HepG2 (cell line): ENCODE data around the gene CYP46A1. TPM values are rescaled to one million over a fixed set of nuclear protein-coding genes. Genes with fewer than 3 reads are reported as not detected.

Experiments used
- ATAC-seq: fragments of 200-7000 bp; cut with Tn5 transposase; 3 replicates; pipeline ENCODE4 v1.9.1; 2020; ENCODE audit warnings: mild to moderate bottlenecking, moderate library complexity
- BruUV-seq: library from RNA; stranded (reverse); fragments of 400-500 nt; replicated peaks from 2 replicates; lab custom pipeline; 2021; lab: Mats Ljungman, UMichigan
- CTCF ChIA-PET: fragments of 300-600 bp; formaldehyde crosslinking; extraction: SDS; loops from one replicate; lab custom pipeline; 2021; ENCODE audit warnings: low total read pairs, inconsistent platforms, low intra/inter-chr PET ratio; lab: Yijun Ruan, JAX
- POLR2A ChIA-PET: fragments of 350-600 bp; sonication (Branson Sonifier 250); formaldehyde crosslinking; loops from one replicate; lab custom pipeline; 2020; ENCODE audit warnings: antibody characterized with exemption, inconsistent platforms; lab: Yijun Ruan, JAX
- DNase-seq: peaks from one replicate; pipeline ENCODE4 v3.0.0-alpha.2; 2015; ENCODE audit warnings: low spot score
- FAIRE-seq: peaks from 3 replicates; lab custom pipeline; 2011; peaks lifted over from hg19 to GRCh38; lab: Jason Lieb, UNC
- H2AFZ ChIP-seq: one replicate; pipeline ENCODE4 v1.6.1; 2011; ENCODE audit warnings: low read length, inconsistent platforms
- H3K27ac ChIP-seq: fragments of 300-600 bp; 3 replicates; pipeline ENCODE4 v1.8.0; 2011; ENCODE audit warnings: mixed run types, mild to moderate bottlenecking, mixed read lengths, low read length, inconsistent platforms; ENCODE audit not compliant: insufficient read depth; ENCODE audit errors: extremely low read length
- H3K27me3 ChIP-seq, 2 experiments: fragments of 200-600 bp in 1 of 2; 2 replicates in 1 of 2; 3 replicates in 1 of 2; pipeline versions ENCODE4 v1.6.0 to v1.8.0; 2011; ENCODE audit warnings: low read length in 2 of 2, mild to moderate bottlenecking in 2 of 2, moderate library complexity in 2 of 2, inconsistent platforms in 1 of 2; ENCODE audit not compliant: insufficient read depth in 2 of 2, control insufficient read depth in 1 of 2
- H3K36me3 ChIP-seq, 2 experiments: fragments of 200-600 bp in 1 of 2; replicated peaks in 1 of 2; 2 replicates in 1 of 2; 3 replicates in 1 of 2; pipeline versions ENCODE4 v1.5.1 to v1.8.0; 2011; ENCODE audit warnings: low read length in 2 of 2, inconsistent platforms in 1 of 2; ENCODE audit not compliant: insufficient read depth in 2 of 2, control insufficient read depth in 1 of 2
- H3K4me1 ChIP-seq: 2 replicates; pipeline ENCODE4 v1.5.1; 2012; ENCODE audit warnings: low read length, inconsistent platforms; ENCODE audit not compliant: insufficient read depth
- H3K4me2 ChIP-seq: 2 replicates; pipeline ENCODE4 v1.6.0; 2011; ENCODE audit warnings: low read depth, low read length, inconsistent platforms
- H3K4me3 ChIP-seq, 3 experiments: fragments of 200-600 bp in 1 of 3; sonication (generic), shearing (Covaris generic) in 1 of 3; replicated peaks in 1 of 3; 2 replicates each; pipeline ENCODE4 v1.5.1; 2011 to 2016; ENCODE audit warnings: low read length in 3 of 3, inconsistent platforms in 2 of 3, low read depth in 2 of 3, mild to moderate bottlenecking in 2 of 3, control low read depth in 1 of 3, mixed read lengths in 1 of 3; ENCODE audit not compliant: insufficient read depth in 1 of 3
- H3K79me2 ChIP-seq: one replicate; pipeline ENCODE4 v1.6.1; 2011; ENCODE audit warnings: low read length, inconsistent platforms; ENCODE audit not compliant: insufficient read depth
- H3K9ac ChIP-seq: 2 replicates; pipeline ENCODE4 v1.6.0; 2011; ENCODE audit warnings: mild to moderate bottlenecking, low read depth, low read length, inconsistent platforms; ENCODE audit not compliant: insufficient read depth
- H3K9me3 ChIP-seq: 2 replicates; pipeline ENCODE4 v1.5.1; 2012; ENCODE audit warnings: mild to moderate bottlenecking, low read length
- H4K20me1 ChIP-seq: 2 replicates; pipeline ENCODE4 v1.6.0; 2011; ENCODE audit warnings: inconsistent platforms, mild to moderate bottlenecking, low read length, moderate library complexity; ENCODE audit not compliant: insufficient read depth
- ARNT ChIP-seq: fragments of 450-650 bp; IDR thresholded peaks from 2 replicates; pipeline ENCODE4 v1.6.1; 2017
- ELF1 ChIP-seq: sonication (generic); formaldehyde crosslinking; IDR thresholded peaks from 2 replicates; pipeline ENCODE4 v1.4.0; 2020; ENCODE audit warnings: missing genetic modification reagents
- IKZF4 ChIP-seq: sonication (generic); formaldehyde crosslinking; IDR thresholded peaks from 2 replicates; pipeline ENCODE4 v1.5.1; 2020; ENCODE audit warnings: borderline replicate concordance, mild to moderate bottlenecking, low read depth, missing genetic modification reagents; ENCODE audit errors: not compliant biosample characterization
- PTBP1 ChIP-seq: fragments of 200-400 bp; formaldehyde crosslinking; IDR thresholded peaks from 2 replicates; pipeline ENCODE4 v1.6.1; 2018; ENCODE audit warnings: low read length, low read depth; ENCODE audit not compliant: poor library complexity, severe bottlenecking
- RXRB ChIP-seq: IDR thresholded peaks from 2 replicates; pipeline ENCODE4 v1.6.1; 2016; ENCODE audit warnings: borderline replicate concordance, missing genetic modification reagents, missing compliant biosample characterization
- SMYD3 ChIP-seq: sonication (generic); formaldehyde crosslinking; IDR thresholded peaks from 2 replicates; pipeline ENCODE4 v1.8.1; 2023; ENCODE audit warnings: mild to moderate bottlenecking, missing genetic modification reagents
- SRY ChIP-seq: sonication (generic); formaldehyde crosslinking; IDR thresholded peaks from 2 replicates; pipeline ENCODE4 v1.8.0; 2022; ENCODE audit warnings: mild to moderate bottlenecking, missing genetic modification reagents
- TCF7 ChIP-seq: sonication (generic); IDR thresholded peaks from 2 replicates; pipeline ENCODE4 v1.6.1; 2016; ENCODE audit warnings: antibody characterized with exemption, low read depth
- YEATS2 ChIP-seq: sonication (generic); formaldehyde crosslinking; IDR thresholded peaks from 2 replicates; pipeline ENCODE4 v1.4.0; 2020; ENCODE audit warnings: missing genetic modification reagents, borderline replicate concordance
- ZBTB3 ChIP-seq: sonication (generic); formaldehyde crosslinking; IDR thresholded peaks from 2 replicates; pipeline ENCODE4 v1.4.0; 2020; ENCODE audit warnings: low read depth, mild to moderate bottlenecking, moderate library complexity, missing genetic modification reagents, borderline replicate concordance
- ZNF672 ChIP-seq: sonication (generic); formaldehyde crosslinking; IDR thresholded peaks from 2 replicates; pipeline ENCODE4 v1.8.1; 2022; ENCODE audit warnings: missing genetic modification reagents
- WGBS: methylation state at CpG from one replicate; pipeline ENCODE4 v1.1.6; 2017; ENCODE audit warnings: low lambda C conversion rate; 5-methylcytosine and 5-hydroxymethylcytosine counted together
- in situ Hi-C: cut with HindIII; loops from 2 replicates; pipeline ENCODE4 v1.10.0; 2017; ENCODE audit warnings: low pct_unique_long_range_greater_than_20kb; ENCODE audit not compliant: extremely low pct_ligation_motif_present
- intact Hi-C: fragments of 100-400 bp; cut with micrococcal nuclease; formaldehyde crosslinking; loops from one replicate; pipeline ENCODE4 v1.10.0; 2022; ENCODE audit not compliant: unreplicated experiment
- polyA plus RNA-seq, 8 experiments: library from polyadenylated mRNA; depleted of rRNA in 3 of 8; stranded (reverse) in 7 of 8; unstranded in 1 of 8; fragments of >200 nt; fragmentation: Illumina TruSeq in 4 of 8; extraction: Trizol in 4 of 8; gene quantifications; 2 replicates each; pipeline versions ENCODE4 v1.2.1 to v1.2.3, GENCODE V29; 2011 to 2016; ENCODE audit warnings: low read depth in 4 of 8, missing spikeins in 1 of 8, mixed read lengths in 1 of 8; ENCODE audit not compliant: insufficient read depth in 1 of 8
- total RNA-seq, 5 experiments: library from RNA; depleted of rRNA; stranded (reverse); fragments of >200 nt; fragmentation: Illumina TruSeq; extraction: Trizol; gene quantifications; 2 replicates each; pipeline ENCODE4 v1.2.3, GENCODE V29; 2016; ENCODE audit warnings: low read depth in 1 of 5
- TF ChIP-seq, protein P1 (sequence below): sonication (generic); formaldehyde crosslinking; IDR thresholded peaks from 2 replicates; pipeline ENCODE4 v1.4.0; 2020; ENCODE audit warnings: low read depth, mild to moderate bottlenecking, missing genetic modification reagents
- TF ChIP-seq, protein P2 (sequence below): sonication (generic); formaldehyde crosslinking; IDR thresholded peaks from 2 replicates; pipeline ENCODE4 v1.4.0; 2020; ENCODE audit warnings: mild to moderate bottlenecking, missing genetic modification reagents

The CYP46A1 gene
- total and polyA plus RNA-seq, 2 of the 13 experiments (the other 11 are each of a cell fraction or from before 2014, with no cell fraction given), result not detected

DNA sequence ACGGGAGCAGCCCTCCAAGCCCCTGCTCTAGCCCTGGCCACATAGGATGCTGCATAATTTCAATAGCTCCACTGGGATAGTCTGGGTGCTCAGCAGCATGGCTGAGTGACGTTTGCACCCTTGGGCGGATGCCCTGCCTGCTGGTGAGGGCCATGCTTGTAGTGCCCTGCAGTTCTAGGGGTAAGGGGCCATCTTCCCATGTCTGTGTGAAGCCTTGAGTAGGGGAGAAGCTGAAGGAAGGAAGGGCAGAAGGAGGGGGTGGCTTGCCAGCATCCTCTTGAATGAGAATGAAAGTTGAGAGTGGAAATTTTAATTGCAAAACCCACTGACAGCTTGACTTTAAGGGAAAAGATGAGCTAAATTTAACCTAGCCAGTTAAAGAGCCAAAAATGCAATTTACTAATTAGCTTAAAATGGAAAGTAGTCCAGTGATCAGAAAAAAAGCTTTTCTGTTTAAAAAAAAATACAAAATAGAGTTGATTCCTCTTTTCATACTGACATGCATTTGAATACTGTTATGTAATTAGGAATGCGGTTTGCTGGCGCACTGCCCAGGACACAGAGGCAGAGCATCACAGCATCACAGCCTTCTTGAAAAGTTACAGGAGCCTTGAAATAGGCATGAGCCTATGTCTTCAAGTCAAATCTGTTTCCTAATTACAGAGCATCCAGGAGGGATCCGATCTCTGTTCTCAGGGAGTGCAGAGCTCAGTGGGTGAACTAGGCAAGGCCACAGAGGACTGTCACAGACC is 90.6 kb downstream of the CYP46A1 start:
- no peaks in the 10 kb centered on the region for H3K79me2 ChIP-seq
- TF ChIP-seq PTBP1 (no peak), SMYD3 (CRISPR knock-in tag) (no peak), SRY (no peak)
- TF ChIP-seq, protein P1, sequence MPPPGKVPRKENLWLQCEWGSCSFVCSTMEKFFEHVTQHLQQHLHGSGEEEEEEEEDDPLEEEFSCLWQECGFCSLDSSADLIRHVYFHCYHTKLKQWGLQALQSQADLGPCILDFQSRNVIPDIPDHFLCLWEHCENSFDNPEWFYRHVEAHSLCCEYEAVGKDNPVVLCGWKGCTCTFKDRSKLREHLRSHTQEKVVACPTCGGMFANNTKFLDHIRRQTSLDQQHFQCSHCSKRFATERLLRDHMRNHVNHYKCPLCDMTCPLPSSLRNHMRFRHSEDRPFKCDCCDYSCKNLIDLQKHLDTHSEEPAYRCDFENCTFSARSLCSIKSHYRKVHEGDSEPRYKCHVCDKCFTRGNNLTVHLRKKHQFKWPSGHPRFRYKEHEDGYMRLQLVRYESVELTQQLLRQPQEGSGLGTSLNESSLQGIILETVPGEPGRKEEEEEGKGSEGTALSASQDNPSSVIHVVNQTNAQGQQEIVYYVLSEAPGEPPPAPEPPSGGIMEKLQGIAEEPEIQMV (CRISPR knock-in tag), result no peak
- no peaks in the 10 kb centered on the region for H3K4me1 ChIP-seq
- no peak for ATAC-seq
- H3K9ac ChIP-seq, result no peak overlapping the region
- 43% methylated on average over 6 of the region's 6 CpGs for WGBS
- ChIA-PET CTCF (no interaction called here), POLR2A (no interaction called here)
- in situ Hi-C loops, result no loop called here
- H3K27ac ChIP-seq, result no peak overlapping the region
- no peaks in the 10 kb centered on the region for H4K20me1 ChIP-seq
- BruUV-seq, result no TSS peak
- DNase-seq, result no peak
- H3K27me3 ChIP-seq, result peaks cover 0 to 14% of the 10 kb centered on the region in 2 experiments; a peak in 2 of 5 replicates
- no peaks in the 10 kb centered on the region for H3K9me3 ChIP-seq
- H2AFZ ChIP-seq, result no peak overlapping the region
- H3K4me3 ChIP-seq, result no peak overlapping the region
- no peak overlapping the region for H3K4me2 ChIP-seq
- no peak for FAIRE-seq
- no peaks in the 10 kb centered on the region for H3K36me3 ChIP-seq
- intact Hi-C loops, result no loop called here

DNA sequence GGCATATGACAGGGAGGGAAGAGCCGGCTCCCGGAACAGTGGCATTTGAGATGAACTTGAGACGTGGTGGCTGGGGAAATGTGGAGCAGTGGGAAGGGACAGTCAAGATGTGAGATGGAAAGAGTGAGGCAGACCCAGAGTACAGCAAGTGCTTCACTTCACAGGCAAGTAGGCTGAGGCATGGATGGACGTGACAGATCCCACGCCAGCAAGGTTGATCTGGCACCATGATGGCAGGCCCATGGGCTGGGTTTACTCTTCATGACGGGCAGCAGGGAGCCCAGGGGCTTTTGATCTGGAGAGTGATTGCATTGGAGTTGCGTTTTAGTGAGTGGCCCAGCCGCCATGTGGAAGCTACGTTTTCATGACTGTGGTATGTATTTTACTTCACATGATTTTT is 91.3 kb downstream of the CYP46A1 start:
- FAIRE-seq (no peak), DNase-seq (no peak), ATAC-seq (no peak)
- Histone ChIP-seq H3K27me3 (peaks cover 0 to 14% of the 10 kb centered on the region in 2 experiments; a peak in 3 of 5 replicates), H3K4me3 (no peak overlapping the region), H2AFZ (no peak overlapping the region), H3K4me2 (no peak overlapping the region), H4K20me1 (no peaks in the 10 kb centered on the region), H3K9ac (no peak overlapping the region), H3K9me3 (no peaks in the 10 kb centered on the region), H3K36me3 (no peaks in the 10 kb centered on the region), H3K27ac (no peak overlapping the region), H3K79me2 (no peaks in the 10 kb centered on the region), H3K4me1 (no peaks in the 10 kb centered on the region)
- intact Hi-C loops (no loop called here), in situ Hi-C loops (no loop called here)
- POLR2A ChIA-PET, result no interaction called here
- no TSS peak for BruUV-seq
- CTCF ChIA-PET, result no interaction called here
- WGBS, result 26% methylated on average over 9 of the region's 9 CpGs
- TF ChIP-seq ZBTB3 (CRISPR knock-in tag) (no peak), ZNF672 (CRISPR knock-in tag) (no peak), TCF7 (no peak), IKZF4 (CRISPR knock-in tag) (no peak), ARNT (no peak), YEATS2 (CRISPR knock-in tag) (no peak), RXRB (CRISPR knock-in tag) (no peak), ELF1 (CRISPR knock-in tag) (no peak)
- TF ChIP-seq, protein P2, sequence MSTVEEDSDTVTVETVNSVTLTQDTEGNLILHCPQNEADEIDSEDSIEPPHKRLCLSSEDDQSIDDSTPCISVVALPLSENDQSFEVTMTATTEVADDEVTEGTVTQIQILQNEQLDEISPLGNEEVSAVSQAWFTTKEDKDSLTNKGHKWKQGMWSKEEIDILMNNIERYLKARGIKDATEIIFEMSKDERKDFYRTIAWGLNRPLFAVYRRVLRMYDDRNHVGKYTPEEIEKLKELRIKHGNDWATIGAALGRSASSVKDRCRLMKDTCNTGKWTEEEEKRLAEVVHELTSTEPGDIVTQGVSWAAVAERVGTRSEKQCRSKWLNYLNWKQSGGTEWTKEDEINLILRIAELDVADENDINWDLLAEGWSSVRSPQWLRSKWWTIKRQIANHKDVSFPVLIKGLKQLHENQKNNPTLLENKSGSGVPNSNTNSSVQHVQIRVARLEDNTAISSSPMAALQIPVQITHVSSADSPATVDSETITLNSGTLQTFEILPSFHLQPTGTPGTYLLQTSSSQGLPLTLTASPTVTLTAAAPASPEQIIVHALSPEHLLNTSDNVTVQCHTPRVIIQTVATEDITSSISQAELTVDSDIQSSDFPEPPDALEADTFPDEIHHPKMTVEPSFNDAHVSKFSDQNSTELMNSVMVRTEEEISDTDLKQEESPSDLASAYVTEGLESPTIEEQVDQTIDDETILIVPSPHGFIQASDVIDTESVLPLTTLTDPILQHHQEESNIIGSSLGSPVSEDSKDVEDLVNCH (CRISPR knock-in tag), result no peak
